ENCODE measurements around the gene MEN1.

MEN1 gene

GRCh38 chr11:64810271-64810890 lies at the start of gene MEN1:
MEN1 (minus strand) TSS chr11:64810551; CDS start chr11:64810109, 442 bp downstream.
- Histone ChIP-seq H4K20me1 (ENCODE audit: insufficient read depth, low read length) (no peaks in the 10 kb centered on the region), H3K4me3 (ENCODE audit: low read length) (peak within 1 kb of the TSS; percentile 74), H3K4me2 (ENCODE audit: low read depth, low read length) (peak within 1 kb of the TSS; percentile 83), H3F3A (ENCODE audit: insufficient read depth, low read length) (0 out of 2 replicates have a peak, but pooled peaks cover 3% of the 10 kb centered on the region), H3K27ac (ENCODE audit: low read length) (peak within 1 kb of the TSS; percentile 24; the same call in 1 of the 2 replicates), H3K79me2 (ENCODE audit: low read length) (peaks cover 5% of the 10 kb centered on the region), H3K9me2 (replicated peaks; ENCODE audit: insufficient read depth, low read length) (no peaks in the 10 kb centered on the region), H3K27me3 (replicated peaks; ENCODE audit: insufficient read depth, low read length) (no peaks in the 10 kb centered on the region), H3K9ac (ENCODE audit: low read length) (peak within 1 kb of the TSS; percentile 70), H3K36me3 (replicated peaks; ENCODE audit: insufficient read depth, low read length) (no peaks in the 10 kb centered on the region), H3K4me1 (ENCODE audit: low read length) (peaks cover 6% of the 10 kb centered on the region), H2AFZ (ENCODE audit: low read length) (peak within 1 kb of the TSS; percentile 96), H3K9me3 (replicated peaks; ENCODE audit: insufficient read depth, low read length) (no peaks in the 10 kb centered on the region)
- peak; percentile 90 for DNase-seq
- TF ChIP-seq EZH2 (optimal IDR thresholded peaks at IDR 0.05; ENCODE audit: low read depth, low read length) (no peak), CTCF (IDR thresholded peaks at IDR 0.05; ENCODE audit: low read length) (no peak), EZH2phosphoT487 (IDR thresholded peaks at IDR 0.05; ENCODE audit: low read length) (no peak)

- Histone ChIP-seq H4K20me1 (ENCODE audit: insufficient read depth, low read length) (no peaks in the 10 kb centered on the region), H3K27me3 (replicated peaks; ENCODE audit: insufficient read depth, low read length) (no peaks in the 10 kb centered on the region), H3K4me3 (ENCODE audit: low read length) (peak overlapping the region; percentile 39), H3K27ac (ENCODE audit: low read length) (peak overlapping the region; percentile 97), H2AFZ (ENCODE audit: low read length) (peak overlapping the region; percentile 55), H3K4me1 (ENCODE audit: low read length) (peaks cover 32% of the 10 kb centered on the region), H3F3A (ENCODE audit: insufficient read depth, low read length) (peaks cover 19% of the 10 kb centered on the region), H3K9me3 (replicated peaks; ENCODE audit: insufficient read depth, low read length) (no peaks in the 10 kb centered on the region), H3K9me2 (replicated peaks; ENCODE audit: insufficient read depth, low read length) (no peaks in the 10 kb centered on the region), H3K36me3 (replicated peaks; ENCODE audit: insufficient read depth, low read length) (0 out of 2 replicates have a peak, but pooled peaks cover under 1% of the 10 kb centered on the region), H3K4me2 (ENCODE audit: low read depth, low read length) (peak overlapping the region; percentile 83), H3K79me2 (ENCODE audit: low read length) (peaks cover 49% of the 10 kb centered on the region), H3K9ac (ENCODE audit: low read length) (peak overlapping the region; percentile 67)
- TF ChIP-seq EZH2 (optimal IDR thresholded peaks at IDR 0.05; ENCODE audit: low read depth, low read length): no peak
- no peak for TF ChIP-seq CTCF (IDR thresholded peaks at IDR 0.05; ENCODE audit: low read length)
- no peak for TF ChIP-seq EZH2phosphoT487 (IDR thresholded peaks at IDR 0.05; ENCODE audit: low read length)
- DNase-seq: peak; percentile 94
Observed at GRCh38 chr11:64859542-64860414, 49.4 kb upstream of the MEN1 start.

GRCh38 chr11:64858467-64859263 lies 48.3 kb upstream of the MEN1 start:
- Histone ChIP-seq H4K20me1 (ENCODE audit: insufficient read depth, low read length) (no peaks in the 10 kb centered on the region), H3K4me1 (ENCODE audit: low read length) (peaks cover 29% of the 10 kb centered on the region), H3K9me3 (replicated peaks; ENCODE audit: insufficient read depth, low read length) (no peaks in the 10 kb centered on the region), H2AFZ (ENCODE audit: low read length) (no peak overlapping the region), H3K36me3 (replicated peaks; ENCODE audit: insufficient read depth, low read length) (0 out of 2 replicates have a peak, but pooled peaks cover 5% of the 10 kb centered on the region), H3F3A (ENCODE audit: insufficient read depth, low read length) (peaks cover 19% of the 10 kb centered on the region), H3K9me2 (replicated peaks; ENCODE audit: insufficient read depth, low read length) (no peaks in the 10 kb centered on the region), H3K4me3 (ENCODE audit: low read length) (peak overlapping the region; percentile 21; the same call in 1 of the 2 replicates), H3K27me3 (replicated peaks; ENCODE audit: insufficient read depth, low read length) (no peaks in the 10 kb centered on the region), H3K27ac (ENCODE audit: low read length) (peak overlapping the region; percentile 97), H3K9ac (ENCODE audit: low read length) (peak overlapping the region; percentile 67), H3K79me2 (ENCODE audit: low read length) (peaks cover 38% of the 10 kb centered on the region), H3K4me2 (ENCODE audit: low read depth, low read length) (peak overlapping the region; percentile 83)
- TF ChIP-seq CTCF (IDR thresholded peaks at IDR 0.05; ENCODE audit: low read length): no peak
- no peak for TF ChIP-seq EZH2 (optimal IDR thresholded peaks at IDR 0.05; ENCODE audit: low read depth, low read length)
- no peak for TF ChIP-seq EZH2phosphoT487 (IDR thresholded peaks at IDR 0.05; ENCODE audit: low read length)
- DNase-seq: no peak
